Stimulated activated CD4-positive, alpha-beta T cell treated with anti-CD3 and anti-CD28 coated beads, Interleukin-4, amount 100 ng/mL, for 48 hours (primary cell): Measurements from ENCODE around the gene TKT.

Experiments used
- DNase-seq, 2 donors: peaks; one replicate each; pipeline ENCODE4 v3.0.0-alpha.2; 2020; ENCODE audit warnings: low read depth in 2 of 2

The TKT gene

GRCh38 chr3:53225651-53226050 lies 30.2 kb downstream of the TKT start:
- no peak for DNase-seq

GRCh38 chr3:53225181-53225580 lies 30.6 kb downstream of the TKT start:
- no peak for DNase-seq

GRCh38 chr3:53224536-53224935 lies 31.3 kb downstream of the TKT start:
- DNase-seq: no peak

- no peak for DNase-seq
Observed at GRCh38 chr3:53224026-53224425, 31.8 kb downstream of the TKT start.

- no peak for DNase-seq
Observed at GRCh38 chr3:53223541-53223966, 32.3 kb downstream of the TKT start.

- DNase-seq: no peak
Observed at GRCh38 chr3:53223025-53223424, 32.8 kb downstream of the TKT start.

GRCh38 chr3:53222183-53222901 lies 33.5 kb downstream of the TKT start:
- DNase-seq: no peak

- DNase-seq: no peak
Observed at GRCh38 chr3:53221827-53222182, 34.0 kb downstream of the TKT start.

- no peak for DNase-seq
Observed at GRCh38 chr3:53221345-53221744, 34.5 kb downstream of the TKT start.

- peak; percentile 77 to 83 for DNase-seq
Observed at GRCh38 chr3:53219895-53220483, 35.8 kb downstream of the TKT start.

- no peak for DNase-seq
Observed at GRCh38 chr3:53218131-53218530, 37.7 kb downstream of the TKT start.

GRCh38 chr3:53217175-53217574 lies 38.6 kb downstream of the TKT start:
- DNase-seq: no peak

GRCh38 chr3:53216723-53217122 lies 39.1 kb downstream of the TKT start:
- no peak for DNase-seq

GRCh38 chr3:53215816-53216215 lies 40.0 kb downstream of the TKT start:
- no peak for DNase-seq

- DNase-seq: no peak
Observed at GRCh38 chr3:53213276-53213675, 42.5 kb downstream of the TKT start.

GRCh38 chr3:53211706-53212702 lies 43.8 kb downstream of the TKT start:
- no peak for DNase-seq

GRCh38 chr3:53202331-53203015 lies 53.3 kb downstream of the TKT start:
- no peak for DNase-seq

- DNase-seq: no peak
Observed at GRCh38 chr3:53200501-53201498, 55.0 kb downstream of the TKT start.

- DNase-seq: no peak
Observed at GRCh38 chr3:53199834-53200233, 56.0 kb downstream of the TKT start.

GRCh38 chr3:53198996-53199395 lies 56.8 kb downstream of the TKT start:
- DNase-seq: no peak
